Activated CD4-positive, alpha-beta T cell treated with anti-CD3 and anti-CD28 coated beads, Interleukin-2, amount 50 U/mL, for 1 hour (primary cell): ENCODE measurements around the gene LRRC27.

Source experiments
- DNase-seq: peaks from one replicate; pipeline ENCODE4 v3.0.0-alpha.2; 2020

The LRRC27 gene

GRCh38 chr10:132360766-132361447 is 28.9 kb downstream of the LRRC27 start:
- DNase-seq = peak; percentile 29

GRCh38 chr10:132361581-132362101 is 29.6 kb downstream of the LRRC27 start:
- no peak for DNase-seq

- no peak for DNase-seq
These were observed 30.2 kb downstream of the LRRC27 start for GRCh38 chr10:132362151-132362611.

GRCh38 chr10:132363376-132363775 is 31.4 kb downstream of the LRRC27 start:
- DNase-seq = no peak

GRCh38 chr10:132363921-132364593 is 32.1 kb downstream of the LRRC27 start:
- DNase-seq = no peak

GRCh38 chr10:132364594-132364970 is 32.6 kb downstream of the LRRC27 start:
- DNase-seq = no peak

- no peak for DNase-seq
These were observed 33.1 kb downstream of the LRRC27 start for GRCh38 chr10:132365102-132365501.

GRCh38 chr10:132366006-132366405 is 34.0 kb downstream of the LRRC27 start:
- DNase-seq = no peak

- DNase-seq = no peak
These were observed 34.5 kb downstream of the LRRC27 start for GRCh38 chr10:132366499-132366898.

GRCh38 chr10:132368391-132368790 is 36.4 kb downstream of the LRRC27 start:
- no peak for DNase-seq

- DNase-seq = no peak
These were observed 37.1 kb downstream of the LRRC27 start for GRCh38 chr10:132368881-132369635.

GRCh38 chr10:132369636-132370185 is 37.7 kb downstream of the LRRC27 start:
- no peak for DNase-seq

GRCh38 chr10:132370426-132371340 is 38.7 kb downstream of the LRRC27 start:
- no peak for DNase-seq

GRCh38 chr10:132371641-132372081 is 39.7 kb downstream of the LRRC27 start:
- no peak for DNase-seq

- DNase-seq = no peak
These were observed 40.6 kb downstream of the LRRC27 start for GRCh38 chr10:132372516-132373095.

- DNase-seq = no peak
These were observed 41.4 kb downstream of the LRRC27 start for GRCh38 chr10:132373241-132373955.

- DNase-seq = no peak
These were observed 42.2 kb downstream of the LRRC27 start for GRCh38 chr10:132374176-132374575.

GRCh38 chr10:132374612-132375011 is 42.6 kb downstream of the LRRC27 start:
- no peak for DNase-seq

- DNase-seq = no peak
These were observed 43.3 kb downstream of the LRRC27 start for GRCh38 chr10:132375116-132375794.

GRCh38 chr10:132375795-132376297 is 43.9 kb downstream of the LRRC27 start:
- DNase-seq = no peak
